Endometrial microvascular endothelial cells (primary cell): Measurements from ENCODE around the gene DENND6B. TPM values are rescaled to one million over a fixed set of nuclear protein-coding genes. Genes with fewer than 3 reads are reported as not detected.
"Not testable (repeated sequence)": the region's sequence is repeated elsewhere in the genome, so short reads cannot be mapped to it uniquely, and the experiment has no call there.

Experiments
- in situ Hi-C: cut with HindIII; loops from 2 replicates; pipeline ENCODE4 v1.10.0; 2017; ENCODE audit warnings: low sequenced_read_pairs, low pct_unique_long_range_greater_than_20kb; ENCODE audit errors: inconsistent ontology term
- total RNA-seq: library from RNA; depleted of rRNA; stranded (reverse); fragments of >200 nt; gene quantifications from one replicate; pipeline ENCODE4 v1.2.3, GENCODE V29; 2015; ENCODE audit errors: inconsistent ontology term

Gene DENND6B
- total RNA-seq: 1.2 TPM

DNA sequence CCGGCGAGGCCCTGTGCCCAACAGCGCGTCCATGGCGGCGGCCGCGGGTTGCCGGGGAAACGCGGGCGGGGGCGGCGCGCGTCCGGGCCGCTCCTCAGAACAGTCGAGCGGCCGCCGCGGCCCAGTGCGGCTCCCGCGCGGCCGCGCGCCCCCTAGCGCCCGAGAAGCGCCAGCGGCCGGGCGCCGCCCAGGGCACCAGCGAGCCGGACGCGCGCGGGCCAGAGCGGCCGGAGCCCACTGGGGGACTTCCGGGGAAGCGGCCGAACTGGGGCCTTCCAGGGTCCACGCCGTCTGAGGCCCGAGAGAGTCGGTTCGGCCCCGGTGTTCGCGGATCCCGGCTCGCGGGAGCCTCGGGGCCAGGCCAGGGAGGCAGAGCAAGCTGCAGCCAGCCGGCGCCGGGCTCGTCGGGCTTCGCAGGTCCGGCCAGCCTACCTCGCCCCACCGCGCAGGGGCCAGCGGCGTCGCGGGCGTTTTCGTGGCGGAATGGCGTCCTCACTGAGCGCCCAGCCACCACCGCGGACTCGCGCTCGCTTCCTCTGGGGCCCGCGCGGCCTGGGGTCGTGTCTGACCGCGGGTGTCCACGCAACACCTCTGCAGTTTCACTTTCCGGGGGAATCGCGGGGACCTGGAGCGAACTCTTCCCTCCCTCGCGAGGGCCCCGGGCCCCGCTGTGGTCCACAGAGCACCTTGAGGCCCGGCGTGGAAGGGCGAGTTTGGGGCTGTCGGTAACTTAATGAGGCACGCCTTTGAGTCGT, at the start of gene DENND6B:
TSS of gene DENND6B (minus strand) at position 57 of the 755 bp plus-strand sequence. CDS start at position 33, 24 bp downstream.
- in situ Hi-C loops: no loop called here

- in situ Hi-C loops: no loop called here
Observed at GRCh38 chr22:50376085-50376651, 49.4 kb upstream of the DENND6B start.

DNA sequence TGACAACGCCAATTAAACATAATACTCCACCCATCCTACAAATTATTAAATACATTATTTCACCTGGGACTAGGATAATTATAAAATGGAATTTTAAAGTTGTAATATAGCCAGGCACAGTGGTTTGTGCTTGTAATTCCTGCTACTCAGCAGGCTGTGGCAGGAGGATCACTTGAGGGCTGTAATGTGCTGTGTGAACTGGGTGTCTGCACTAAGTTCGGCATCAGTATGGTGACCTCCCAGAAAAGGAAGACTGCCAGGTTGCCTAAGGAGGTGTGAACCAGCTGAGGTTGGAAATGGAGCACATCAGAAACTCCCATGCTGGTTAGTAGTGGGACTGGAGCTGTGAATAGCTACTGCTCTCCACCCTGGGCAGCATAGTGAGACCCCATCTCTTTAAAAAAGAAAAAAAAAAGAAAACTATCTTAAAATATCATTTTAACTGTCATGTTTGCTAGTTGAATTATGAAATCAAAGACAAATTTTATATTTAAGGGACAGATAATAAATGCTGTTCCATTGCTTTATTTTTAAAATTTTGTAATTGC, 44.4 kb upstream of the DENND6B start:
- in situ Hi-C loops: no loop called here

DNA sequence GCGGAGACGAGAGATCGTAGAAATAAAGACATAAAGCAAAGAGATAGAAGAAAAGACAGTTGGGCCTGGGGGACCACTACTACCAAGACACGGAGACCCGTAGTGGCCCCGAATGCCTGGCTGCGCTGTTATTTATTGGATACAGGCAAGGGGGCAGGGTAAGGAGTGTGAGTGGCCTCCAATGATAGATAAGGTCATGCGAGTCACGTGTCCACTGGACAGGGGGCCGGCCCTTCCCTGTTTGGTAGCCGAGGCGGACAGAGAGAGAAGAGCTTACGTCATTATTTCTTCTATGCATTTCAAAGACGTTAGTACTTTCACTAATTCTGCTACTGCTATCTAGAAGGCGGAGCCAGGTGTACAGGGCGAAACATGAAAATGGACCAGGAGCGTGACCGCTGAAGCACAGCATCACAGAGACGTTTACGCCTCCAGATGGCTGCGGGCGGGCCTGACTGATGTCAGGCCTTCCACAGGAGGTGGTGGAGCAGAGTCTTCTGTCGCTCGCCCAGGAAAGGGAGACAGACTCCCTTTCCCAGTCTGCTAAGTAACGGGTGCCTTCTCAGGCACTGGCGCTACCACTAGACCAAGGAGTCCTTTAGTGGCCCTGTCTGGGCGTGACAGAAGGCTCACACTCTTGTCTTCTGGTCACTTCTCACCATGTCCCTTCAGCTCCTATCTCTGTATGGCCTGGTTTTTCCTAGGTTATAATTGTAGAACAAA, 41.1 kb upstream of the DENND6B start:
- in situ Hi-C loops: no loop called here

DNA sequence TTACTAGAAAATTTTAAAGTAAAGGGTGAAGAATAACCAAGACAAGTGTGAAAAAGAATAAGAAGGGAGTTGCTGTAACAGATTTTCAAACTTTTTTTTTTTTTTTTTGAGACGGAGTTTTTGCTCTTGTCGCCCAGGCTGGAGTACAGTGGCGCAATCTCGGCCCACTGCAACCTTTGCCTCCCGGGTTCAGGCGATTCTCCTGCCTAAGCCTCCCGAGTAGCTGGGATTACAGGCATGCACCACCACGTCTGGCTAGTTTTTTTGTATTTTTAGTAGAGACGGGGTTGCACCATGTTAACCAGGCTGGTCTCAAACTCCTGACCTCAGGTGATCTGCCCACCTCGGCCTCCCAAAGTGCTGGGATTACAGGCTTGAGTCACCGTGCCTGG, 37.0 kb upstream of the DENND6B start:
- in situ Hi-C loops: not testable (repeated sequence)

DNA sequence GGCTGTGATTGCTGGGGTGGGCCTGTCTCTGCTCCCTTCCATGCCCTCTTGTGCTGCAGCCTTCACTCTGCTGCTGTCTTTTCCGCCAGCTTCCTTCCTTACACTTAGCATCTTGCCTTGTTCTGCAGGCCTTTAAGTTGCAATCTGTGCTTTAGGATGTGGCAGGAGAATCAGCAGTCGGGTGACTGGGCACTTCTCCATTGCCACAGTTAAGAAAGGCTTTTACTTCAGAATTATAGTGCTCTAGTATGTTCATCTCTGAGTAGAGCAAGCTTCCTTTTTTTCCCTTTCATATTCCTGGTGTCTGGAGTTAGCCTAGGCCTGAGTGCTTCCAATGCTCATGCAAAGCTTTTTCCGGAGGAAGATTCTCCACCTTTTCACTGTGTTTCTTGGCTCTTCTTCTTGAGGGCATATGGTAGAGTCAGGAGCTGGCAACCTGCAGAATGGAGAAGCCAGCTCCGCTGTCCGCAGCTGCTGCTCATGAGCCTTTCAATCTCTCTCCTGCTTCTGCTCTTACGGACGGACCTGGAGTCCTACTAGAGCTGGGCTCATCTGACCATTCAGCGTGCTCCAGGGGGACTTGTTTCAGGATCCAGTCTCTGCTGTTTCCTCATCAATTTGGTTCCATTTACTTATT, 36.5 kb upstream of the DENND6B start:
- in situ Hi-C loops: no loop called here

GRCh38 chr22:50361688-50362087, 34.9 kb upstream of the DENND6B start:
- in situ Hi-C loops: no loop called here

GRCh38 chr22:50361222-50361621, 34.4 kb upstream of the DENND6B start:
- in situ Hi-C loops: no loop called here

DNA sequence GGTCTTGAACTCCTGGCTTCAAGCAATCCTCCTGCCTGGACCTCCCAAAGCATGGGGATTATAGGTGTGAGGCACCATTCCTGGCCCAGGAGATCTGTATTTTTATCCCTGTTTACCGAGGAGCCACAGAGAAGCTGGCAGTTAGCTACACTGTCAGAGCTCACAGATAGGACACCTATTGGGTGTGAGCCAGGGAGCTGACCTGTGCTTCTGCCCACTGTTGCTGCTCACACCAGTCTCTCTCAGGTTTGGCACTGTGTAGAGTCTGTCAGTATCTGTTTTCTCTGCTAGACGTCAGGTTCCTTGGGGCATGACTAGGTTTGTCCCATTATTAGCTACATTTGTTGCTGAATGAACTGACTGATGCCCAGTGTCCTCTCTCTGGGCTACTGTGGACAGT, 33.8 kb upstream of the DENND6B start:
- in situ Hi-C loops: no loop called here

- in situ Hi-C loops: no loop called here
Observed at GRCh38 chr22:50357756-50358155, 30.9 kb upstream of the DENND6B start.

- in situ Hi-C loops: no loop called here
Observed at GRCh38 chr22:50357222-50357621, 30.4 kb upstream of the DENND6B start.

DNA sequence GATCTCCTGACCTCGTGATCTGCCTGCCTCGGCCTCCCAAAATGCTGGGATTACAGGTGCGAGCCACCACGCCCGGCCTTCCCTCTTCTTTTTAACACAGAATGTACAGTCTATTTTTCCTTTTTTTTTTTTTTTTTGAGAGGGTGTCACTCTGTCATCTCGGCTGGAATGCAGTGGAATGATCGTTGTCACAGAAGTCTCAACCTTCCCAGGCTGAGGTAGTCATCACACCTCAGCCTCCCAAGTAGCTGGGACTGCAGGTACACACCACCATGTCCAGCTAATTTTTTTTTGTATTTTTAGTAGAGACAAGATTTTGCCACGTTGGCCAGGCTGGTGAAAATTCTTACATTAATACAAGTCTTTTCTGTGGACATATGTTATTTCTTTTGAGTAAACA, 29.4 kb upstream of the DENND6B start:
- in situ Hi-C loops: no loop called here

- in situ Hi-C loops: no loop called here
Observed at GRCh38 chr22:50348058-50348457, 21.2 kb upstream of the DENND6B start.

DNA sequence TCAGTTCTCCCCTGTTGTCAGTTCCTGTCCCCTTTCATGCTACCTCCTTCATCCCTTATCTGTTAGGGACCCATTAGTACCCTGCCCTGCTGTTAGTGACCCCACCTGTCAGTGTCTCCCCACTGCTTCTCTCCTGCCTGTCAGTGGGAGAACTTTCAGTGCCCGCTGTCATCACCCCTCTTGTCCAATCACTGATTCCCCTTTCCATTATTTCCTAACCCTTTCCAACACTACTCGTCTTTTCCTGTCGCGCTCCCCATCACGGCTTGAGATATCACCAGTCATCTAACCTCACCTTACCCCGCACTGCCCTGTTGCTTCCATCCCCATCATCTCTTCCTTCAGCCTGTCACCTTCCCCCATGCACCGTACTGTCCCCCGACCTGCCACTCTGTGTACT, 20.3 kb upstream of the DENND6B start:
- in situ Hi-C loops: no loop called here

- in situ Hi-C loops: no loop called here
Observed at GRCh38 chr22:50346470-50346869, 19.7 kb upstream of the DENND6B start.

GRCh38 chr22:50343541-50343935, 16.7 kb upstream of the DENND6B start:
- in situ Hi-C loops: no loop called here

- in situ Hi-C loops: no loop called here
Observed at GRCh38 chr22:50342651-50343540, 16.1 kb upstream of the DENND6B start, which contains the start of gene PPP6R2. Gene PPP6R2 (plus strand): TSS chr22:50343327. CDS start chr22:50393909, 50,582 bp downstream.

DNA sequence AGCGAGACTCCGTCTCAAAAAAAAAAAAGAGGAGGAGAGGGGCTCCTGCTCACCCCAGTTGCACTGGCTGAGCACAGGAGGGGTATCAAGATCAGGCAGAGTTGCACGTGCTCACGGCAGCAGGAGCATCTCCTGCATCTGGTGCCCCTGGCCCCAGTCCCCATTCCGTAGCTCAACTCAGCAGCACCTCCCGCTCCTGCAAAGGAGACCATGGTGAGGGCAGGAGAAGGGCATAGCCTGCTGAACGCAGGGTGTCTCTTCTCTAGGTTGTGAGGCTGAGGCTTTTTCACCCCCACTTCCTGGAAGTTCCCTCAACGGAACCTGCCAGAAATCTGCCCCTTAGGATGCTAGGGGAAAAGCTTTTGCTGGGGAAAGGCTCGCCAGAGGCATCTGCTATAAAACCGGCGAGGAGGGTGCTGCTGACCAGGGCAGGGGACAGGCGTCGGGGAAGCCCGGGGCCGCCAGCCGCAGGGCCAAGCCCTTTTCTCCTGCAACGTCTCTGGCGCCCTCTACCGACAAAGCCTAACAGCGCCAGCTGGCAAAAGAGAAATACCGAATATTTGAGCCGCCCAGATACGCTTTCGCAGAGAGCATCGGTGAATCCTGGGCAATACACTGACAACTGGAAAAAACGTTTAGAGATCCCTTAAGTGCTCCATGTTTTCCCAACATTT, 15.3 kb upstream of the DENND6B start:
- in situ Hi-C loops: no loop called here
